GM19351 (cell line): ENCODE measurements around the gene MRPS26.
"Not testable (repeated sequence)": the region's sequence is repeated elsewhere in the genome, so short reads cannot be mapped to it uniquely, and the experiment has no call there.

Source experiments
- ATAC-seq: cut with Tn5 transposase; IDR thresholded peaks from one replicate; pipeline ENCODE4 v1.9.1; 2021; ENCODE audit warnings: mild to moderate bottlenecking, moderate library complexity; ENCODE audit not compliant: unreplicated experiment

MRPS26 gene

DNA sequence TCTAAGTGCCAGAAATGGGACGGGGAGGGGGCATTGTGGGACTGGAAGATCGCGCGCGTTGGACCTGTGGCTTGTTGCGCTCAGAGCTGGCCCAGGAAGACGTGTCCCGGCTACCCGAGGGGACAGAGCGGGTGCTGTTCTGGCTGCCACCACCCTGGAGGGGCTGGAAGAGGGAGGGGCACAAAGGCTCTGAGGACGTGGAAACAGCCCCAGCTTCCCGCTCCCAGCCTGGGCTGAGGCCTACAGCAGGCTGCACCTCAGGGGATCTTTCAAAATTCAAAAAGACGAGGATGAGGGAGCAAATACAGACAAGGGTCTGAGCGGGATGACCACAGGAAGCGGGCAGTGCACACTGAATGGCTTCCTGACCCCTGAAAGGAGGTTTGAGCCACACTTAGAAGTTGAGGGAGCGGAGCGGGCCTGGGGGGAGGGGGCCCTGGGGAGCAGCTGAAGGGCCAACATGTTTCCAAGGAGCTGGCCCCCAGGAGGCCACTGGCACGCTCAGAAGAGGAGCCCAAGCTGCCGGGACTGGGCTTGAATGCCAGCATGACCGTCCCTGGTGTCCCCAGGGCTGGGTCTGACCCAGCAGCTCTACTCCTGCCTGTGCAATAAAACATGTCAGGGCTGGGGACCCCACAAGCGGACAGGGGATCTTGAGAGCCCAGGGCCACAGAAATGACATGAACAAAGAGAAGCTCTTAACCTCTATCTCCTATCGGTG is 26.8 kb downstream of the MRPS26 start:
- no peak for ATAC-seq

- ATAC-seq = not testable (repeated sequence)
Measured at GRCh38 chr20:3073251-3073643, 27.4 kb downstream of the MRPS26 start.

GRCh38 chr20:3074812-3075211 is 29.0 kb downstream of the MRPS26 start:
- no peak for ATAC-seq

DNA sequence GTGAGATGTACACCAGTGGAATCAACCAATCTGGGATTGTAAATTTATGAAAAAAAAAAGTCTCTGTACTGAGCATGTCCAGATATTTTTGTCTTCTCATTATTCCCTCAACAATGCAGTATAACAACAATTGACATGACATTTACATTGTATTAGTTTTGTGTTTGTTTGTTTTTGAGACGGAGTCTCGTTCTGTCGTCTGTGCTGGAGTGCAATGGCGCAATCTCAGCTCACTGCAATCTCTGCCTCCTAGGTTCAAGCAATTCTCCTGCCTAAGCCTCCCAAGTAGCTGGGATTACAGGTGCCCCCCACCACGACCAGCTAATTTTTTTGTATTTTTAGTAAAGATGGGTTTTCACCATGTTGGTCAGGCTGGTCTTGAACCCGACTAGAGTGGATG is 29.5 kb downstream of the MRPS26 start:
- not testable (repeated sequence) for ATAC-seq

DNA sequence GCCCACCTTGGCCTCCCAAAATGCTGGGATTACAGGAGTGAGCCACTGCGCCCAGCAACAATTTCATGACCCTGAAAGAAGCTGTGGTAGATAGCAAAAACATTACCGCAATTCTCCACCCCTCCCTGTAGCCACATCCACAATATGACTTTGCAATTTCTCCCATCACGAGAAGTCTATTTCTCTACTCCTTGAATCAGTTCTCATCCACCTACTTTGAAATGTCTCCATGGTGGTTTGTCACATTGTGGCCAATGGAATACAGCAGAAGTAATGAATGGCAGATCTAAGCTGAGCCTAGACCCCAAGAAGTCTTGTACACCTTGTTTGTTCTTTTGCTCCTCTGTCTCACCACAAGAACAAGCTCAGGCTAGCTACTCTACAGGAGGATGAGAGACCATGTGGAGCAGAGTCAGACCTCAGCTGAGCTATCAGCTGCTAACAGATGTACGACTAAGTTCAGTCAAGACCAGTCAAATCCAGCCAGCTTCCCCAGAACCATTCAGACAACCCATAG is 31.8 kb downstream of the MRPS26 start:
- ATAC-seq = no peak

DNA sequence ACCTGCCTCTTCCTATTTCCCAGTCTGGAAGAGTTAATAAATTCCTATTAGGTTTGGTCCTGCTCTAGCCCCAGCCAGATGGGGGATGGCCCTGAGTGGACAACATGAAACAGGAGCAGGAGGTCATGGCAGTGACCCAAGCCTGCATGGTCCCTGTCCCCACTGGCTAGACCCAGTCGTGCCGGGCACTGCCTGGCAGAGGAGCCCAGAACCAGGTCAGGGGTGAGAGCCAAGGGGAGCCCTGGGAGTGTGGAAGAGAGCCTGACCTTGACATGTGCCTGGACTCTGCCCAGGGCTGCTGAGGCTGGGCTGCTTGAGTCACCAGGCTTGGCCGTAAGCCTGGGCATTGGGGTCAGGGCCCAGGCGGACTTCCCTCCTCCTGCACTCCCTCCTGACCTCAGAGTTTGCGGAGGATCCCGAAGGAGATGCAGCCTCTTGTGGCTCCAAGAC is 35.1 kb downstream of the MRPS26 start:
- no peak for ATAC-seq

- ATAC-seq = no peak
Measured at GRCh38 chr20:3081641-3082040, 35.8 kb downstream of the MRPS26 start.

DNA sequence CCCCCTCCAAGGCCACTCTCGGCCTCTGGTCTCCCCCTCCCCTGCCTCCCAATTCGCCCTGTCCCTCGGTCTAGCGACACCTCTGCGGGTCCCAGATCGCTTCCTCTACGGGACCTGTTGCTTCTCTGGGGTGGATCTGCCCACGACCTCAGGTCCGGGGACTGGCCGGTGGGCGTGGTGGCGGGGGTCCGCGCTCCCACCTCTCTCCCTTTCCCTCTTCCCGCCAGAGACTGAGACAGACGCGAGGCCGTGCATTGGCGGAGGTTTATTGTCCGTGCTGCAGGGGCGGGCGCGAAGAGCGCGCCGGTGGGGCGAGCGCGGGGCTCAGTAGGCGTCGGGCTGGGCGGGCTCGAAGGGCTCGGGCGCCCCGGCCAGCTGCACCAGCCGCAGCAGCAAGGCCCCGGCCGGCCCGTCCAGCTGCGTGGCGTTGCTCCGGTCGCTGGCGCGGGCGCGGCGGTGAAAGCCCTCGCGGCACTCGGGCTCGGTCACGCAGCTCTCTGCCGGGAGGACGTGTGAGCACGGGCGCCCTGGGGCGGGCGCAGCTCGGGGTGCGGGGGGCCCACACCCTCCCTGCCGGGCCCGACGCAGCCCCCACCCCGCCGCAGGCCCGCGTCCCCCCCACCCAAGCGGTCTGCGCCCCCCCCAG is 36.6 kb downstream of the MRPS26 start:
- ATAC-seq = no peak

GRCh38 chr20:3082955-3083952 is 37.4 kb downstream of the MRPS26 start:
- no peak for ATAC-seq

DNA sequence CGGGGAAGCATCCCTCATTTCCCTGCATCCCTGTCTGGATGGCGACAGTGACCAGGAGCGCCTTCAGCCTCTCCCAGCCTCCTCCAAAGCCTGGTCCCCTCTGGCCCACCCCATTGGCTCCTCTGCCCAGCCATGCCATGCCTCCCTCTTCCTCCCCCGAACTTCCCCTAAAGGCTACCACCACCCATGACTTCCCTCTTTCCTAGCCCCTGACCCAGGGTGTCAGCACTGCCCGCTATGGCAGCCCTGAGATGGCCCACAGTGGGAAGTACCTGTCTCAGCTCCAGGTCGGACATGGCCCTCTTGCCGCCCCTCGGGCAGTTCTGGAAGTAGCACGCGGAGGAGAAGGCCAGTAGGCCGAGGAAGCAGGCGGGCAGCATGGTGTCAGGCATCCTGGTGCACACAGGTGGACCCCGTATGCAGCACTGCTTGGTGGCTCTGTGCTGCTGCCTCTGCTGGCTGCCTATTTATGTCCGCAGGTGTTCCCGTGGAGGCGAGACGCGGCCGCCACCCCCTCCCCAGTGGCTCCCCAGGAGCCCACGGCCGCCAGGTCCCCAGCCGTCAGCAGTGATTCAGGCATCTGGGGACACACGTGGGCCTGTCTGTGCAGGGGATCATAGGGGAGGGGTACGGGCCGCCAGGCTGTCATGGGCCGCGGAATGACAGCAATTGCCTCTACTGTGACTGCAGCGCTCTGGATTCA is 38.6 kb downstream of the MRPS26 start, which contains the start of gene AVP:
AVP (minus strand) TSS at position 442 of the 703 bp plus-strand sequence; CDS start at position 392, 50 bp downstream.
- ATAC-seq = no peak

- no peak for ATAC-seq
Measured at GRCh38 chr20:3084986-3085360, 39.1 kb downstream of the MRPS26 start.

DNA sequence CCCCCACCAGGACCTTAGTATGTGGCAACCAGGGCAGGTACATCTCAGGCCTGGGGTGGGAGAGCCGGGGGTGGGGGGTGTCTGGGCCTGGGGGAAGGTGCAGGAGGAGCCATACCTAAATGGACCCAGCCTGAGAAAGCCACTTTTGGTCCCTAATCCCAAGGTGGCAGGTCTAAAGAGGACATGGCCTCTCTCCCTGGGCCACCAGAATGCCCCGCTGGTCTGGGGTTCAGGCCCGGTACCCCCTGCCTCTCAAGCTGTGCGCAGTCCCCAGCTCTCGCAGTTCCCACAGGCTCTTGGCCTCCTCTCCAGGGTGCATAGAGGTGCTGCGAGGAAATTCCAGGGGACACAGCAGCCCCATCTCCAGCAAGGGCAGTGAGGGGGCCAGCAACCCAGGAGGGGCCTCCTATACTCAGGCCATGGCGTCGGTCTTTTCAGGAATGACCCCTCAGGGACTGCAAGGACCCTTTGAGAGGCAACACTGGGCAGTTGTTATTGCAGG is 39.8 kb downstream of the MRPS26 start:
- no peak for ATAC-seq

DNA sequence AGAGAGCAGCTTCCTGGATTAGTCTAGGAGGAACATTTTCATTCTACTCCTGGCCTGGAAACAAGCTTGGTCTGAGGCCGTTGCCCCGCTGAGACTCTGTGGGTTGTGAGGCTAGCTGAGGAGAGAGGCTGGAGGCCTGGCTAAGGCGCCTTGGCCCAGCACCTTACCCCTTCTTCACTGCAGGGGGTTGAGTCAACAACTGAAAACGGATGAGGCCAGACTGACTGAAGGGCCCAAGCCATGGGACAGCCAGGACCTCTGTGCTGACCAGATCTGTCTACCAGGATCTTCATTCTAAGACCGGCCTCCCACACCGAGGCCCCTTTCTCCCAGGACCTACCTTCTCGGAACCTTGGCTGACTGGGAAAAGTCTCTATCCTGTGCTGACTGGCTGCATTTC is 42.2 kb downstream of the MRPS26 start:
- no peak for ATAC-seq

DNA sequence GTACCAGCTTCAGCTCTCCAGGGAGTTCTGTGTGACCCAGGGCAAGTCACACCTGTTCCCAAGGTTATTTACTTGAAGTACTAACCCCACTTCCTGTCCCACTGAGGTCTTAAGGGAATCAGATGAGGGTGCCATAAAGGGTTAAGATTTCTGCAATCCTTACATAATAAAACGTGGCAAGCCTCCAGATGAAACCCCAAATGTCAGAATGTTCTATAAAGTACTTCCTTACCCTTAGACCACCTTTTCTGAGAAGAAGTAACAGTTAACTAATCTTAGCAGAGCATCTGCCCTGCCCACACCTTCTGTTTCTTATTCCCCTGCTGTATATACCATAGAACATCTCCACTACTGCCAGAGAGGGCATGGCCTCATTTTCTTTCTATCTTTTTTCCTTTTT is 44.7 kb downstream of the MRPS26 start:
- no peak for ATAC-seq

DNA sequence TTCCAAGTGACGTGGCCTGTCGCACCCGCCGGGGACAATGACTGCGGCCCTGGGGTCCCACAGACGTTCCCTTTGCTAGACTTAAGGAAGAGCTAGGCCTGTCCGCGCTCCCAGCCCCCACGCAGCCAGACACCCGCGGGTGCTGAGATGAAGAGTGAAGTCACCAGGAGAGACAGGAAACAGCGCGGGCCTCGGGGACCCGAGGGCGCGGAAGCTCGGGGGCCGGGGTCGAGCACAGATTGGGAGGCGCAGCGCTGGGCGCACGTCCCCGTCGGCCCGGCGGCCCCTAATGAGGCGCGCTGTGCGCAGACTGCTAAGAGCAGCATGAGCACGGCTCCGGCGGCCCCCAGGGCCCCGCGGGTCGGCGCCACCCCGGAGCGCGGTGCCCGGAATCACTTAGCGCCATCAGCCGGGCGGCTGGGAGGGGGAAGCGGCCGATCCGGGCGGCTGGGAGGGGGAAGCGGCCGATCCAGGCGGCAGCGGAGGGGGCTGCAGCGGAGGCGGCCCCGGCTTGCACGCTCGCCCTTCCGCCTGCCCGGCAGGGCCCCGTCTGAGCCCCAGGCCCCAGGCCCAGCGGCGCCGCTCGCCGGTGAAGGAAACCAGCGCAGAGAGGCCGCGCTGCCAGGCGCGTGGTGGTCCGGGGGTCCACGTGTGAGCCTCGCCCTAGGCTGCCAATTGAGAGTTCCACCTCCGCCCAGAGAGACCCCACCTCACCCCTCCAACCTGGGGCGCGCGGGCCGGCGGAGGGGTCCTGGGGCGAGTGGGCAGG is 46.9 kb downstream of the MRPS26 start:
- no peak for ATAC-seq

GRCh38 chr20:3093861-3094361 is 48.1 kb downstream of the MRPS26 start:
- no peak for ATAC-seq

GRCh38 chr20:3094848-3095629 is 49.2 kb downstream of the MRPS26 start:
- no peak for ATAC-seq
